ENCODE measurements around the gene TVP23C.

- TF ChIP-seq, protein P1, sequence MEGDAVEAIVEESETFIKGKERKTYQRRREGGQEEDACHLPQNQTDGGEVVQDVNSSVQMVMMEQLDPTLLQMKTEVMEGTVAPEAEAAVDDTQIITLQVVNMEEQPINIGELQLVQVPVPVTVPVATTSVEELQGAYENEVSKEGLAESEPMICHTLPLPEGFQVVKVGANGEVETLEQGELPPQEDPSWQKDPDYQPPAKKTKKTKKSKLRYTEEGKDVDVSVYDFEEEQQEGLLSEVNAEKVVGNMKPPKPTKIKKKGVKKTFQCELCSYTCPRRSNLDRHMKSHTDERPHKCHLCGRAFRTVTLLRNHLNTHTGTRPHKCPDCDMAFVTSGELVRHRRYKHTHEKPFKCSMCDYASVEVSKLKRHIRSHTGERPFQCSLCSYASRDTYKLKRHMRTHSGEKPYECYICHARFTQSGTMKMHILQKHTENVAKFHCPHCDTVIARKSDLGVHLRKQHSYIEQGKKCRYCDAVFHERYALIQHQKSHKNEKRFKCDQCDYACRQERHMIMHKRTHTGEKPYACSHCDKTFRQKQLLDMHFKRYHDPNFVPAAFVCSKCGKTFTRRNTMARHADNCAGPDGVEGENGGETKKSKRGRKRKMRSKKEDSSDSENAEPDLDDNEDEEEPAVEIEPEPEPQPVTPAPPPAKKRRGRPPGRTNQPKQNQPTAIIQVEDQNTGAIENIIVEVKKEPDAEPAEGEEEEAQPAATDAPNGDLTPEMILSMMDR (conservative IDR thresholded peaks at IDR 0.05; ENCODE audit: low read length) = no peak
- TF ChIP-seq EZH2phosphoT487 (IDR thresholded peaks at IDR 0.05; ENCODE audit: borderline replicate concordance) = no peak
Measured at GRCh38 chr17:15469260-15469659, 94.0 kb downstream of the TVP23C start.
